MM.1S (cell line): ENCODE results near the gene FNDC11.

Experiments used
- DNase-seq: peaks from one replicate; pipeline ENCODE4 v3.0.0-alpha.2; 2015
- H2AFZ ChIP-seq: fragments of 300-600 bp; sonication (generic); 2 replicates; pipeline ENCODE4 v1.6.0; 2016; ENCODE audit warnings: antibody characterized with exemption, low read length
- H3F3A ChIP-seq: fragments of 300-600 bp; sonication (generic); 2 replicates; pipeline ENCODE4 v1.6.1; 2016; ENCODE audit warnings: mild to moderate bottlenecking, antibody characterized with exemption, low read length, moderate library complexity, mixed read lengths; ENCODE audit not compliant: insufficient read depth
- H3K27ac ChIP-seq: fragments of 300-600 bp; sonication (generic); 2 replicates; pipeline ENCODE4 v1.5.1; 2016; ENCODE audit warnings: mild to moderate bottlenecking, low read length
- H3K27me3 ChIP-seq: fragments of 300-600 bp; sonication (generic); replicated peaks from 2 replicates; pipeline ENCODE4 v1.6.0; 2016; ENCODE audit warnings: low read length; ENCODE audit not compliant: insufficient read depth
- H3K36me3 ChIP-seq: fragments of 300-600 bp; sonication (generic); replicated peaks from 2 replicates; pipeline ENCODE4 v1.6.1; 2016; ENCODE audit warnings: mild to moderate bottlenecking, low read length, mixed read lengths; ENCODE audit not compliant: insufficient read depth
- H3K4me1 ChIP-seq: fragments of 300-600 bp; sonication (generic); 2 replicates; pipeline ENCODE4 v1.6.1; 2016; ENCODE audit warnings: low read length, mixed read lengths
- H3K4me2 ChIP-seq: fragments of 300-600 bp; sonication (generic); 2 replicates; pipeline ENCODE4 v1.6.0; 2016; ENCODE audit warnings: low read depth, low read length
- H3K4me3 ChIP-seq: fragments of 300-600 bp; sonication (generic); 2 replicates; pipeline ENCODE4 v1.5.1; 2016; ENCODE audit warnings: low read length, mixed read lengths
- H3K79me2 ChIP-seq: fragments of 300-600 bp; sonication (generic); 2 replicates; pipeline ENCODE4 v1.6.1; 2016; ENCODE audit warnings: mixed run types, low read length, mixed read lengths
- H3K9ac ChIP-seq: fragments of 300-600 bp; sonication (generic); 2 replicates; pipeline ENCODE4 v1.6.1; 2016; ENCODE audit warnings: low read length, mixed read lengths
- H3K9me2 ChIP-seq: fragments of 300-600 bp; sonication (generic); replicated peaks from 2 replicates; pipeline ENCODE4 v1.6.1; 2016; ENCODE audit warnings: mild to moderate bottlenecking, low read length, mixed read lengths; ENCODE audit not compliant: insufficient read depth
- H3K9me3 ChIP-seq: fragments of 300-600 bp; sonication (generic); replicated peaks from 2 replicates; pipeline ENCODE4 v1.6.1; 2016; ENCODE audit warnings: mild to moderate bottlenecking, low read length, mixed read lengths; ENCODE audit not compliant: insufficient read depth
- H4K20me1 ChIP-seq: fragments of 300-600 bp; sonication (generic); 2 replicates; pipeline ENCODE4 v1.6.1; 2016; ENCODE audit warnings: mild to moderate bottlenecking, low read length, moderate library complexity, mixed read lengths; ENCODE audit not compliant: insufficient read depth
- EZH2 ChIP-seq: fragments of 300-600 bp; sonication (generic); optimal IDR thresholded peaks from 2 replicates; pipeline ENCODE3; 2017; ENCODE audit warnings: low read depth, mild to moderate bottlenecking, antibody characterized with exemption, low read length, mixed read lengths
- EZH2phosphoT487 ChIP-seq: fragments of 300-600 bp; sonication (generic); IDR thresholded peaks from 2 replicates; pipeline ENCODE4 v1.6.1; 2018; ENCODE audit warnings: antibody characterized with exemption, low read length
- TF ChIP-seq, protein P1 (sequence below): fragments of 300-600 bp; sonication (generic); IDR thresholded peaks from 2 replicates; pipeline ENCODE4 v1.5.1; 2016; ENCODE audit warnings: antibody characterized with exemption, low read length, mixed read lengths

The FNDC11 gene, protein sequence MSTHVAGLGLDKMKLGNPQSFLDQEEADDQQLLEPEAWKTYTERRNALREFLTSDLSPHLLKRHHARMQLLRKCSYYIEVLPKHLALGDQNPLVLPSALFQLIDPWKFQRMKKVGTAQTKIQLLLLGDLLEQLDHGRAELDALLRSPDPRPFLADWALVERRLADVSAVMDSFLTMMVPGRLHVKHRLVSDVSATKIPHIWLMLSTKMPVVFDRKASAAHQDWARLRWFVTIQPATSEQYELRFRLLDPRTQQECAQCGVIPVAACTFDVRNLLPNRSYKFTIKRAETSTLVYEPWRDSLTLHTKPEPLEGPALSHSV

DNA sequence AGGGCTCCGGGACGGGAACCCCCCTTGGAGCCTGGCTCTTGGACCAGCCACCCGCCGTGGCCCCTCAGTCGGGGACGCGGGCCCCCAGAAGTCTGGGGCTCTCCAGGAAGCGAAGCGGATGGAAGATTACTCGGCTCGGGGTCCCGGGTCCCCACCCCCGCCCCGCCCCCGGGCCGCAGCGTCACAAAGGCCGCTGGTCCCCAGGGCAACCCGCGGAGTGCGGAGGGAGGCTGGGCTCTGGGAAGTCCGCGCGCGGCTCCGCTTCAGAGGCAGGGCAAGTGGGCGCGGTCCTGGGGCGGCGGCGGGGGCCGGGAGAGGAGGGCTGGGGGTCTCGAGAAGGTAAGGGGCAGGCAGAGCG lies at the start of gene FNDC11:
Gene FNDC11 (plus strand): TSS at position 227 of the 358 bp plus-strand sequence. CDS start 1,505 bp downstream, outside the sequence.
- H3K9me2 ChIP-seq = no peaks in the 10 kb centered on the region
- H3K9me3 ChIP-seq = no peaks in the 10 kb centered on the region
- H3K9ac ChIP-seq = no peak within 1 kb of the TSS
- no peaks in the 10 kb centered on the region for H3F3A ChIP-seq
- H3K27me3 ChIP-seq = peaks cover 72% of the 10 kb centered on the region
- H3K79me2 ChIP-seq = no peaks in the 10 kb centered on the region
- no peak within 1 kb of the TSS for H3K4me3 ChIP-seq
- H3K36me3 ChIP-seq = no peaks in the 10 kb centered on the region
- no peak within 1 kb of the TSS for H3K27ac ChIP-seq
- no peak for DNase-seq
- H4K20me1 ChIP-seq = no peaks in the 10 kb centered on the region
- no peak within 1 kb of the TSS for H2AFZ ChIP-seq
- H3K4me1 ChIP-seq = no peaks in the 10 kb centered on the region
- TF ChIP-seq EZH2 (no peak), EZH2phosphoT487 (no peak)
- TF ChIP-seq, protein P1, sequence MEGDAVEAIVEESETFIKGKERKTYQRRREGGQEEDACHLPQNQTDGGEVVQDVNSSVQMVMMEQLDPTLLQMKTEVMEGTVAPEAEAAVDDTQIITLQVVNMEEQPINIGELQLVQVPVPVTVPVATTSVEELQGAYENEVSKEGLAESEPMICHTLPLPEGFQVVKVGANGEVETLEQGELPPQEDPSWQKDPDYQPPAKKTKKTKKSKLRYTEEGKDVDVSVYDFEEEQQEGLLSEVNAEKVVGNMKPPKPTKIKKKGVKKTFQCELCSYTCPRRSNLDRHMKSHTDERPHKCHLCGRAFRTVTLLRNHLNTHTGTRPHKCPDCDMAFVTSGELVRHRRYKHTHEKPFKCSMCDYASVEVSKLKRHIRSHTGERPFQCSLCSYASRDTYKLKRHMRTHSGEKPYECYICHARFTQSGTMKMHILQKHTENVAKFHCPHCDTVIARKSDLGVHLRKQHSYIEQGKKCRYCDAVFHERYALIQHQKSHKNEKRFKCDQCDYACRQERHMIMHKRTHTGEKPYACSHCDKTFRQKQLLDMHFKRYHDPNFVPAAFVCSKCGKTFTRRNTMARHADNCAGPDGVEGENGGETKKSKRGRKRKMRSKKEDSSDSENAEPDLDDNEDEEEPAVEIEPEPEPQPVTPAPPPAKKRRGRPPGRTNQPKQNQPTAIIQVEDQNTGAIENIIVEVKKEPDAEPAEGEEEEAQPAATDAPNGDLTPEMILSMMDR = no peak
- H3K4me2 ChIP-seq = no peak within 1 kb of the TSS

DNA sequence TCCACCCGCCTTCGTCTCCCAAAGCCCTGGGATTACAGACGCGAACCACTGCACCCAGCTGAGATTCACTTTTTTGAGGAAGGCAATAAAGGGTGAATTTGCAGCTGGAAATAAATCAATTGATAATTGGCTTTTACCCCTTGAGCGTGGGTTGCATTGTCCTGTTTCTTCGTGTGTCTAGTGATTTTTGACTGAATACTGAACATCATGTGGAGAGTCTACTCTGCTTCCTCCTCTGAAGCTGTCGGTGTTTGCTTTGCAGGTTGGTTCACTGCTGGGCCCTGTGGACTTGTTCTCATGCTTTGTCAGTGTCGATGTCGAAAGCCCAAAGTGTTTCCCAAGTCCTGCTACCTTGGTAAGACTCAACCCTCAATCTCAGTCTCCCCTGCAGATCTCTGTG lies 49.3 kb upstream of the FNDC11 start:
- no peaks in the 10 kb centered on the region for H3K36me3 ChIP-seq
- no peak overlapping the region for H3K4me2 ChIP-seq
- H3K9ac ChIP-seq = no peak overlapping the region
- no peaks in the 10 kb centered on the region for H3K79me2 ChIP-seq
- TF ChIP-seq, protein P1 = no peak
- TF ChIP-seq EZH2 (no peak), EZH2phosphoT487 (no peak)
- DNase-seq = no peak
- no peak overlapping the region for H2AFZ ChIP-seq
- H3K9me2 ChIP-seq = no peaks in the 10 kb centered on the region
- H3K4me3 ChIP-seq = no peak overlapping the region
- peaks cover 71% of the 10 kb centered on the region for H3K27me3 ChIP-seq
- no peaks in the 10 kb centered on the region for H4K20me1 ChIP-seq
- no peak overlapping the region for H3K27ac ChIP-seq
- no peaks in the 10 kb centered on the region for H3K9me3 ChIP-seq
- no peaks in the 10 kb centered on the region for H3F3A ChIP-seq
- H3K4me1 ChIP-seq = peaks cover 8% of the 10 kb centered on the region

DNA sequence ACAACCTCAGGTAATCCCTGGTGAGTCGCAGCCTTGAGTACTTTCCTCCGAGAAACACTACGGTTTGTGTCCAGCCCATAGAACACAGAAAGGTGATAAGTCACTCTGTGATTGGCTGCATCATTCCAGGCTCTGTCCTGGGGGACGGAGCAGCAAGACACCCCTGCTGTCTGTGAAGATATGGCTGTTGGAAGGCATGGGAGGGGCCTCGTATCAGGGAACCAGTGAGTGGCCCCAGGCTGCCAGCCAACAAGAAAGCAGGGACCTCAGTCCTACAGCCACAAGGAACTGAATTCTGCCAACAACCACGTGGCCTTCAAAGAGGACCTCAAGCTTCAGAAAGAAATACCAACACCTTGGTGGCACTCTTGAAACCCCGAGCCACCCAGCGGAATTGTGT lies 48.7 kb upstream of the FNDC11 start:
- H3K79me2 ChIP-seq = no peaks in the 10 kb centered on the region
- H3K9ac ChIP-seq = no peak overlapping the region
- H3K4me1 ChIP-seq = peaks cover 8% of the 10 kb centered on the region
- H3K27ac ChIP-seq = no peak overlapping the region
- H3K27me3 ChIP-seq = peaks cover 78% of the 10 kb centered on the region
- no peak overlapping the region for H3K4me3 ChIP-seq
- H3K9me3 ChIP-seq = no peaks in the 10 kb centered on the region
- H3K36me3 ChIP-seq = no peaks in the 10 kb centered on the region
- TF ChIP-seq, protein P1 = no peak
- no peak for TF ChIP-seq EZH2phosphoT487
- DNase-seq = no peak
- H3F3A ChIP-seq = no peaks in the 10 kb centered on the region
- no peak overlapping the region for H3K4me2 ChIP-seq
- no peaks in the 10 kb centered on the region for H3K9me2 ChIP-seq
- H4K20me1 ChIP-seq = no peaks in the 10 kb centered on the region
- no peak overlapping the region for H2AFZ ChIP-seq
